Hair follicle dermal papilla cell (primary cell): Measurements from ENCODE around the gene CPLX1. TPM values are rescaled to one million over a fixed set of nuclear protein-coding genes. Genes with fewer than 3 reads are reported as not detected.

Experiments
- total RNA-seq: library from RNA; depleted of rRNA; stranded (reverse); fragments of >200 nt; gene quantifications from 2 replicates; pipeline ENCODE4 v1.2.3, GENCODE V29; 2012

The CPLX1 gene
- total RNA-seq = not detected in 2 replicates

GRCh38 chr4:825971-826330 is at the start of gene CPLX1:
CPLX1 (minus strand) TSS chr4:826129; CDS start chr4:824522, 1,607 bp downstream.

Other genes with a start within 250 kb of the CPLX1 start
- gene TMEM271, start 249.8 kb downstream of the CPLX1 start, total RNA-seq = not detected in 2 replicates
- 0.49 TPM in 1 of 2 replicates, not detected in the other for gene PDE6B, start 200.6 kb downstream of the CPLX1 start, total RNA-seq
- gene ATP5ME, start 151.9 kb downstream of the CPLX1 start, total RNA-seq = 31.9 and 47.2 TPM in 2 replicates
- 19.8 and 21.3 TPM in 2 replicates for gene MYL5, start 151.6 kb downstream of the CPLX1 start, total RNA-seq
- gene SLC49A3, start 137.0 kb downstream of the CPLX1 start, total RNA-seq = 4.4 and 8.5 TPM in 2 replicates
- gene PCGF3, start 120.3 kb downstream of the CPLX1 start, total RNA-seq = 41.0 and 44.3 TPM in 2 replicates
- gene GAK, start 106.2 kb upstream of the CPLX1 start, total RNA-seq = 64.0 and 67.3 TPM in 2 replicates
- gene TMEM175, start 106.3 kb upstream of the CPLX1 start, total RNA-seq = 13.3 and 15.1 TPM in 2 replicates
- 12.5 and 17.7 TPM in 2 replicates for gene DGKQ, start 147.4 kb upstream of the CPLX1 start, total RNA-seq
- gene IDUA, start 160.9 kb upstream of the CPLX1 start, total RNA-seq = 15.8 and 19.6 TPM in 2 replicates
- gene SLC26A1, start 167.3 kb upstream of the CPLX1 start, total RNA-seq = 0.16 and 0.36 TPM in 2 replicates
- gene FGFRL1, start 185.5 kb upstream of the CPLX1 start, total RNA-seq = 20.6 and 20.9 TPM in 2 replicates